ENCODE results near the gene PLEKHO2. TPM values are rescaled to one million over a fixed set of nuclear protein-coding genes. Genes with fewer than 3 reads are reported as not detected.

Gene PLEKHO2
- total and polyA plus RNA-seq, 3 experiments from 2014 or later: 15.8 to 33.3 (median 16.1) TPM

DNA sequence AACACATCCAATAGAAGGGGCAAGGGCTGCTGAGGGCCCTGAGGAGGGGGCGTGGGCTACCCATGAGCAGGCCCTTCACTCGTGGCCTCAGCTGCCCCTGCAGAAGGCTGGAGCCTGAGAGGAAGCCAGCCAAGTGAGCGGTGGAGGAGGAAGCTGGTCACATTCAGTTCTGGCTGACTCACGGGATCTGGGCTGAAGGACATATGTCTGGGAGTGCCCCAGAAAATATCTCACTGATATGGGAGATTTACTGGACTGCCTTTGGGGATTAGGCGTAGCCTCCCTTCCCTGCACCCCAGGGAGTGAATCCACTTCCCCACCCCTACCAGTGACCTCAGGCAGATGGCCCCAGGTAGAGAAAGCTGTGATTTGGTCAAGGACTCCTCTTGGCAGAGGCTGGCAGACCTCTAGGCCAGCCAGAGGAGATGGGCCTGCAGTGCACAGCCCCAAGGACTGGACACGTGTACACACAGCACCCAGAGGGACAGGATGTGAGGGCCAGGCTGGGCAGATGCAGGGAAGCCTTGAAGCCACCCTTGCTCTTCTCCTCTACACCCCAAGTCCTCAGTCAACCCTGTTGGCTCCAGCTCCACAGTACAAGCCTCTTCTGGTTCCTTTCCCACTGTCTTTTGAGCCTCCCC, 55.8 kb downstream of the PLEKHO2 start:
- Mint-ChIP-seq H3K9me3 (peaks cover 0 to 6% (median 3%) of the 10 kb centered on the region in 5 donors), H3K4me3 (peak overlapping the region in 2 of 7 donors; percentile 26 to 59), H3K27ac (peak overlapping the region; percentile 2 to 96 (median 72)), H3K36me3 (peaks cover 0 to 8% (median 6%) of the 10 kb centered on the region in 3 donors), H3K4me1 (peaks cover 61 to 74% (median 72%) of the 10 kb centered on the region in 3 donors), H3K27me3 (no peaks in the 10 kb centered on the region)
- ChIA-PET POLR2A (no interaction called here), CTCF (interaction anchor here (1.5 to 5.7 kb wide), 3 partner anchors 8 to 170 kb away, joined by 3 to 62 read pairs (median 4); no protein-coding TSS in a partner anchor)
- no peak for DNase-seq
- Histone ChIP-seq H3K4me3 (ENCODE audit: low read length) (no peak overlapping the region), H3K4me1 (ENCODE audit: insufficient read depth, low read length) (peaks cover 55% of the 10 kb centered on the region), H3K9me3 (ENCODE audit: low read length) (peaks cover 4% of the 10 kb centered on the region), H3K27ac (ENCODE audit: low read depth, low read length) (no peak overlapping the region), H3K27me3 (ENCODE audit: insufficient read depth, low read length, poor library complexity, severe bottlenecking) (no peaks in the 10 kb centered on the region), H3K36me3 (ENCODE audit: insufficient read depth, low read length) (no peaks in the 10 kb centered on the region)

DNA sequence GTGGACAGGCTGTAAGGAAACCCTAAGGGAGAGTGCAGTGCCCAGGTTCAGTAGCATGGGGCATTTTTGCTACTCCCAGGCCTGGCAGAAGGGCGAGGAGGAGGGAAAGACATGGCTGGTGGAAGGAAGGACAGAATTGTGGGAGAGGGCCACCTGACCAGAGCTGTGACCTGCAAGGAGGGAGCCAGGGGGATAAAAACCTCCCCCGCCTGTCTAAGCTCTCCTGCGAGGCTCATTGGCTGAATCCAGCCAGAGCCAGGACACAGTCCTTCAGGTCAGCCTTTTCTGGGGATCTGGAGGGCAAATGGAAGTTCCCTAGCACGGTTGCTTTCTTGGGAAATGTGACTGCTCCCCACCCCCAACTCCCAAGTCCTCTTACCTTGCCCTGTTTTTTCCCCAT, 56.7 kb downstream of the PLEKHO2 start:
- ChIA-PET POLR2A (no interaction called here), CTCF (interaction anchor here (1.0 to 1.5 kb wide), 3 partner anchors 58 to 170 kb away, joined by 4 read pairs; no protein-coding TSS in a partner anchor)
- peaks cover 4% of the 10 kb centered on the region for H3K9me3 ChIP-seq (ENCODE audit: low read length)
- Mint-ChIP-seq H3K9me3 (peaks cover 0 to 6% (median 3%) of the 10 kb centered on the region in 5 donors), H3K27me3 (no peaks in the 10 kb centered on the region), H3K4me1 (peaks cover 60 to 74% (median 72%) of the 10 kb centered on the region in 3 donors), H3K36me3 (peaks cover 0 to 8% (median 6%) of the 10 kb centered on the region in 3 donors), H3K4me3 (peak overlapping the region in 1 of 7 donors; percentile 26), H3K27ac (peak overlapping the region in 4 of 8 donors; percentile 2 to 83 (median 36))
- no peaks in the 10 kb centered on the region for H3K36me3 ChIP-seq (ENCODE audit: insufficient read depth, low read length)
- no peak overlapping the region for H3K4me3 ChIP-seq (ENCODE audit: low read length)
- H3K4me1 ChIP-seq (ENCODE audit: insufficient read depth, low read length): peaks cover 55% of the 10 kb centered on the region
- no peak overlapping the region for H3K27ac ChIP-seq (ENCODE audit: low read depth, low read length)
- H3K27me3 ChIP-seq (ENCODE audit: insufficient read depth, low read length, poor library complexity, severe bottlenecking): no peaks in the 10 kb centered on the region
- no peak for DNase-seq

DNA sequence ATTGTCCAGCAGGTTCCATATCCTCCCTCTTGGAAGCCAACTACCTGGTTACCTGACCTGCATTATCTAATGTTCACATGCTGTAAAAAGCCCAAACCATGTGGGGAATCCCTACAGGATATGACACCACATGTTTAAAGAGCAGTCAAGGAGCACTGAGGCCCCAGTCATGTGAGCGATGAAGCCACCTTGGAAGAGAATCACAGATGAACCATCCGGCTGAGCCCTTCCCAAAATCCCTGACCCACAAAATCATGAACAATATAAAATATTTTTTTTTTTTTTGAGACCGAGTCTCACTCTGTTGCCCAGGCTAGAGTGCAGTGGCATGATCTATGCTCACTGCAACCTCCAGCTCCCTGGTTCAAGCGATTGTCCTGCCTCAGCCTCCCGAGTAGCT, 59.4 kb downstream of the PLEKHO2 start:
- Mint-ChIP-seq H3K27ac (peak overlapping the region in 6 of 8 donors; percentile 33 to 84 (median 66)), H3K27me3 (no peaks in the 10 kb centered on the region)
- POLR2A ChIA-PET: no interaction called here

DNA sequence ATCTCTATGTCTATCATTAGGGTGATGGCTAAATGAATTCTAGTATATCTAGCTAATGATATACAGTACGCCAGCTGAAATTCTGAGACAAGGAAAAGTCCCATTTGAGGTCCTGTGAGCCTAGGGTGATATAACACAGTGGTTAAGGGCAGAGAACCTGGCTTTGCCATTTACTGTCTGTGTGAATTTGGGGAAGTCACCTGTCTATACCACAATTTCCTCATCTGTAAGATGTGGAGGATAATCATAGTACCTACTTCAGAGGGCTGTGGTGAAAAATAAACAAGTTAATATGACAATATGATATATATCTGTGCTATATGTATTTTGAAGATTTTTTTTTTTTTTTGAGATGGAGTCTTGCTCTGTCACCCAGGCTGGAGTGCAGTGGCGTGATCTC, 60.2 kb downstream of the PLEKHO2 start:
- Histone ChIP-seq H3K27ac (ENCODE audit: low read depth, low read length) (no peak overlapping the region), H3K4me3 (ENCODE audit: low read length) (no peak overlapping the region), H3K36me3 (ENCODE audit: insufficient read depth, low read length) (no peaks in the 10 kb centered on the region), H3K9me3 (ENCODE audit: low read length) (peaks cover 4% of the 10 kb centered on the region), H3K27me3 (ENCODE audit: insufficient read depth, low read length, poor library complexity, severe bottlenecking) (no peaks in the 10 kb centered on the region), H3K4me1 (ENCODE audit: insufficient read depth, low read length) (peaks cover 32% of the 10 kb centered on the region)
- Mint-ChIP-seq H3K36me3 (peaks cover 0 to 8% (median 6%) of the 10 kb centered on the region in 3 donors), H3K4me1 (peaks cover 40 to 59% (median 54%) of the 10 kb centered on the region in 3 donors), H3K27me3 (no peaks in the 10 kb centered on the region), H3K27ac (peak overlapping the region; percentile 48 to 85 (median 64)), H3K9me3 (peaks cover 0 to 6% (median 3%) of the 10 kb centered on the region in 5 donors), H3K4me3 (peak overlapping the region in 6 of 7 donors; percentile 5 to 66 (median 32))
- DNase-seq: peak in 3 of 5 donors; percentile 56 to 76 (median 57)
- CTCF ChIA-PET: interaction anchor here (1.3 to 1.6 kb wide), 2 partner anchors 9 to 174 kb away, joined by 4 to 7 read pairs; no protein-coding TSS in a partner anchor
- POLR2A ChIA-PET: interaction anchor here (0.6 kb wide), 1 partner anchor 9 kb away, joined by 6 read pairs; no protein-coding TSS in a partner anchor

More for the DNA sequence above, 59.4 kb downstream of the PLEKHO2 start:
- H3K36me3 ChIP-seq (ENCODE audit: insufficient read depth, low read length): no peaks in the 10 kb centered on the region
- H3K4me3 ChIP-seq (ENCODE audit: low read length): no peak overlapping the region
- H3K4me1 ChIP-seq (ENCODE audit: insufficient read depth, low read length): peaks cover 40% of the 10 kb centered on the region
- CTCF ChIA-PET: interaction anchor here (1.3 to 1.6 kb wide), 2 partner anchors 8 to 173 kb away, joined by 4 to 7 read pairs; no protein-coding TSS in a partner anchor
- no peak for DNase-seq
- peaks cover 4% of the 10 kb centered on the region for H3K9me3 ChIP-seq (ENCODE audit: low read length)
- Mint-ChIP-seq H3K4me3 (no peak overlapping the region), H3K36me3 (peaks cover 0 to 8% (median 6%) of the 10 kb centered on the region in 3 donors), H3K4me1 (peaks cover 48 to 67% (median 61%) of the 10 kb centered on the region in 3 donors), H3K9me3 (peaks cover 0 to 6% (median 3%) of the 10 kb centered on the region in 5 donors)
- H3K27ac ChIP-seq (ENCODE audit: low read depth, low read length): no peak overlapping the region
- no peaks in the 10 kb centered on the region for H3K27me3 ChIP-seq (ENCODE audit: insufficient read depth, low read length, poor library complexity, severe bottlenecking)

DNA sequence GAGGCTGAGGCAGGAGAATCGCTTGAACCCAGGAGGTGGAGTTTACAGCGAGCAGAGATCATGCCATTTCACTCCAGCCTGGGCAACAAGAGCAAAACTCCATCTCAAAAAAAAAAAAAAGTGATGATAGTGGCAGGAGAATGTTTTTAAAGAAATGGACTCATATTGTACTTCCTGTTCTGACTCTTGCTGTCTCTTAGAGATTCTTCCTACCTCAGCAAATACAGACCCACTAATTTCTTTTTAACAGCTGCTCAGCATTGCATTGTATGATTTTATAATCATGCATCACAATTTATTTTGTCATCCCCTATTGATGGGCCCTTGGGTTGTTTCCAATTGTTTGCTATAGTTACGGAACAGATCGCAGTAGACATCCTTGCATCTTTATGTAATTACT, 61.1 kb downstream of the PLEKHO2 start:
- Mint-ChIP-seq H3K4me1 (peaks cover 37 to 49% (median 49%) of the 10 kb centered on the region in 3 donors), H3K9me3 (peaks cover 0 to 6% (median 3%) of the 10 kb centered on the region in 5 donors), H3K27me3 (no peaks in the 10 kb centered on the region), H3K36me3 (peaks cover 0 to 8% (median 6%) of the 10 kb centered on the region in 3 donors), H3K4me3 (peak overlapping the region in 1 of 7 donors; percentile 10), H3K27ac (peak overlapping the region in 2 of 8 donors; percentile 19 to 77)
- Histone ChIP-seq H3K27me3 (ENCODE audit: insufficient read depth, low read length, poor library complexity, severe bottlenecking) (no peaks in the 10 kb centered on the region), H3K36me3 (ENCODE audit: insufficient read depth, low read length) (no peaks in the 10 kb centered on the region), H3K27ac (ENCODE audit: low read depth, low read length) (no peak overlapping the region), H3K9me3 (ENCODE audit: low read length) (peaks cover 4% of the 10 kb centered on the region), H3K4me3 (ENCODE audit: low read length) (no peak overlapping the region), H3K4me1 (ENCODE audit: insufficient read depth, low read length) (peaks cover 29% of the 10 kb centered on the region)
- ChIA-PET CTCF (interaction anchor here (0.9 to 11.0 kb wide), 6 partner anchors 8 to 172 kb away, joined by 3 to 115 read pairs (median 5); no protein-coding TSS in a partner anchor), POLR2A (interaction anchor here (1.0 kb wide), 1 partner anchor 8 kb away, joined by 3 read pairs; no protein-coding TSS in a partner anchor)
- DNase-seq: no peak

DNA sequence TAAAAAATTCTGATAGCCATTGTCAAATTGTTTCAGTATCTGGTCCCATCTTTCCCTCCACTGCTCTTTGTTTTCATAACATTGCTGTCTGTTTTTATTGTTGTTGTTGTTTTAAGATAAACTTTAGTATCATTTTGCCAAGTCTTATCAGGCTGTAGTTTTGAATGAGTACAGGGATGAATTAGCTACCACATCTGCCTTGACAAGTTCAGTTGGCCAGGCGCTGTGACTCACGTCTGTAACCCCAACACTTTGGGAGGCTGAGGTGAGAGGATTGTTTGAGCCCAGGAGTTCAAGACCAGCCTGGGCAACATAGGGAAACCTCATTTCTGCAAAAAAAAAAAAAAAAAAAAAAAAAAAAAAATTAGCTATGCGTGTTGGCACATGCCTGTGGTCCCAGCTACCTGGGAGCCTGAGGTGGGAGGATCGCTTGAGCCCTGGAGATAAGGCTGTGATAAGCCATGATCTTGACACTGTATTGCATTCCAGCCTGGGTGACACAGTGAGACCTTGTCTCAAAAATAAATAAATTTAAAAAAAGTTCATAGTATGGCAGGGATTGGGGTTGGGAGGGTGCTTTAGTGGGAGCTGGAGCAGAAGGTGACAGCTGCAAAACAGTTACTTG, 61.7 kb downstream of the PLEKHO2 start:
- DNase-seq: no peak
- Mint-ChIP-seq H3K27ac (peak overlapping the region in 1 of 8 donors; percentile 42), H3K4me3 (peak overlapping the region in 1 of 7 donors; percentile 32)

DNA sequence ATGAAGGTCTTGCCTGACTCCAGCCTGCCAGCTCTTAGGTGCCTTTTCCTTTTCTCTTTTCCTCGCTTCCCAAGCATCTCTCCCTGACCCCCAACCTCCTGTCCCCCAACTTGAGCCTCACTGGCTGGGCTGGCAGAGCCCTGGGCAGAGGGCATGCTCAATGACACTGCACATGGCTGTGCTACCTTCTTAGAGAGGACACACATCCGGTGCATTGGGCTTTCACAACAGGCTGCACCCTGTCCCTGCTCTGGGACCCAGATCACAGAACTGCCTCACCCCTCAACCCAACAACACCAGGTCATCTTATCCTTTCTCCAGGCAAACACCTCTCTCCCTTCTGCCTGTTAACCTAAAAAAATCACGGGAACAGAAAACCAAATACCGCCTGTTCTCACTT, 62.5 kb downstream of the PLEKHO2 start:
- Mint-ChIP-seq H3K4me1 (peaks cover 35 to 46% (median 44%) of the 10 kb centered on the region in 3 donors), H3K4me3 (peak overlapping the region in 1 of 7 donors; percentile 10), H3K36me3 (peaks cover 0 to 7% (median 6%) of the 10 kb centered on the region in 3 donors), H3K27me3 (peaks cover 0 to 2% of the 10 kb centered on the region in 2 donors), H3K27ac (peak overlapping the region in 1 of 8 donors; percentile 74), H3K9me3 (peaks cover 0 to 6% (median 3%) of the 10 kb centered on the region in 5 donors)
- H3K4me3 ChIP-seq (ENCODE audit: low read length): no peak overlapping the region
- POLR2A ChIA-PET: interaction anchor here (0.6 to 1.9 kb wide), 3 partner anchors 10 to 61 kb away, joined by 3 to 9 read pairs (median 8); no protein-coding TSS in a partner anchor
- H3K9me3 ChIP-seq (ENCODE audit: low read length): peaks cover 4% of the 10 kb centered on the region
- no peak overlapping the region for H3K27ac ChIP-seq (ENCODE audit: low read depth, low read length)
- peaks cover 29% of the 10 kb centered on the region for H3K4me1 ChIP-seq (ENCODE audit: insufficient read depth, low read length)
- no peaks in the 10 kb centered on the region for H3K36me3 ChIP-seq (ENCODE audit: insufficient read depth, low read length)
- CTCF ChIA-PET: interaction anchor here (1.2 to 11.0 kb wide), 5 partner anchors 9 to 173 kb away, joined by 3 to 115 read pairs (median 11); no protein-coding TSS in a partner anchor
- DNase-seq: no peak
- no peaks in the 10 kb centered on the region for H3K27me3 ChIP-seq (ENCODE audit: insufficient read depth, low read length, poor library complexity, severe bottlenecking)

More for the DNA sequence above, 61.7 kb downstream of the PLEKHO2 start:
- peaks cover 4% of the 10 kb centered on the region for H3K9me3 ChIP-seq (ENCODE audit: low read length)
- H3K4me3 ChIP-seq (ENCODE audit: low read length): no peak overlapping the region
- peaks cover 35 to 46% (median 44%) of the 10 kb centered on the region in 3 donors for H3K4me1 Mint-ChIP-seq
- no peak overlapping the region for H3K27ac ChIP-seq (ENCODE audit: low read depth, low read length)
- peaks cover 0 to 2% of the 10 kb centered on the region in 2 donors for H3K27me3 Mint-ChIP-seq
- no peaks in the 10 kb centered on the region for H3K27me3 ChIP-seq (ENCODE audit: insufficient read depth, low read length, poor library complexity, severe bottlenecking)
- no peaks in the 10 kb centered on the region for H3K36me3 ChIP-seq (ENCODE audit: insufficient read depth, low read length)
- ChIA-PET CTCF (interaction anchor here (0.9 to 11.0 kb wide), 6 partner anchors 9 to 173 kb away, joined by 3 to 115 read pairs (median 8); no protein-coding TSS in a partner anchor), POLR2A (interaction anchor here (0.6 to 1.0 kb wide), 4 partner anchors 9 to 479 kb away, joined by 3 read pairs; no protein-coding TSS in a partner anchor)
- H3K36me3 Mint-ChIP-seq: peaks cover 0 to 8% (median 6%) of the 10 kb centered on the region in 3 donors
- H3K9me3 Mint-ChIP-seq: peaks cover 0 to 6% (median 3%) of the 10 kb centered on the region in 5 donors
- peaks cover 29% of the 10 kb centered on the region for H3K4me1 ChIP-seq (ENCODE audit: insufficient read depth, low read length)
